B cell (primary cell): ENCODE results near the gene NOXA1. TPM values are rescaled to one million over a fixed set of nuclear protein-coding genes. Genes with fewer than 3 reads are reported as not detected.

Experiments used
- ATAC-seq: fragments of 200-7000 bp; cut with Tn5 transposase; one replicate; pipeline ENCODE4 v1.10.0; 2021; ENCODE audit warnings: low read depth, mild to moderate bottlenecking, moderate number of reproducible peaks, moderate library complexity
- CTCF ChIA-PET: fragments of 350-600 bp; sonication (Branson Sonifier 250); formaldehyde crosslinking; loops from one replicate; lab custom pipeline; 2021; ENCODE audit warnings: antibody characterized with exemption, inconsistent platforms; lab: Charles Lee
- POLR2A ChIA-PET: fragments of 350-600 bp; sonication (Branson Sonifier 250); formaldehyde crosslinking; loops from one replicate; lab custom pipeline; 2021; ENCODE audit warnings: antibody characterized with exemption; lab: Charles Lee
- DNase-seq: peaks from one replicate; pipeline ENCODE4 v3.0.0; 2013
- H2AFZ ChIP-seq: 2 replicates; pipeline ENCODE4 v1.6.1; 2012; ENCODE audit warnings: mild to moderate bottlenecking, low read depth, low read length; ENCODE audit not compliant: insufficient read depth, poor library complexity, severe bottlenecking
- H3K27ac ChIP-seq, 2 donors: 1 replicate in 1 of 2; 2 replicates in 1 of 2; pipeline ENCODE4 v1.5.1; 2012 to 2013; ENCODE audit warnings: low read length in 2 of 2, mild to moderate bottlenecking in 2 of 2, moderate library complexity in 1 of 2
- H3K27me3 ChIP-seq, 4 experiments: fragments of 200-600 bp in 1 of 4; sonication (generic) in 1 of 4; replicated peaks in 1 of 4; 1 replicate in 2 of 4; 2 replicates in 2 of 4; pipeline versions ENCODE4 v1.6.1 to v1.7.0; 2013 to 2016; ENCODE audit warnings: low read length in 3 of 4, mild to moderate bottlenecking in 2 of 4, mixed read lengths in 1 of 4, moderate library complexity in 1 of 4; ENCODE audit not compliant: insufficient read depth in 4 of 4, control insufficient read depth in 3 of 4; ENCODE audit errors: control extremely low read depth in 1 of 4
- H3K36me3 ChIP-seq, 2 experiments: replicated peaks in 1 of 2; 1 replicate in 1 of 2; 2 replicates in 1 of 2; pipeline versions ENCODE4 v1.6.1 to v1.7.1; 2013; ENCODE audit warnings: low read length in 1 of 2; ENCODE audit not compliant: insufficient read depth in 2 of 2, control insufficient read depth in 1 of 2; ENCODE audit errors: control extremely low read depth in 1 of 2, extremely low read depth in 1 of 2
- H3K4me1 ChIP-seq, 2 donors: fragments of 200-600 bp in 1 of 2; sonication (generic) in 1 of 2; 1 replicate in 1 of 2; 2 replicates in 1 of 2; pipeline versions ENCODE4 v1.5.1 to v1.6.1; 2013 to 2017; ENCODE audit warnings: low read length in 2 of 2; ENCODE audit not compliant: control insufficient read depth in 2 of 2, insufficient read depth in 2 of 2
- H3K4me2 ChIP-seq: replicated peaks from 2 replicates; pipeline ENCODE3; 2012; ENCODE audit warnings: mild to moderate bottlenecking, low read depth, low read length; ENCODE audit not compliant: poor library complexity, severe bottlenecking
- H3K4me3 ChIP-seq, 5 experiments: fragments of 200-600 bp in 1 of 5; sonication (generic) in 1 of 5; 1 replicate in 3 of 5; 2 replicates in 2 of 5; pipeline versions ENCODE4 v1.5.1 to v1.7.0; 2011 to 2016; ENCODE audit warnings: low read length in 4 of 5, mild to moderate bottlenecking in 4 of 5, low read depth in 2 of 5, control low read depth in 1 of 5, moderate library complexity in 1 of 5; ENCODE audit not compliant: insufficient read depth in 1 of 5; ENCODE audit errors: control extremely low read depth in 1 of 5, extremely low read depth in 1 of 5
- H3K79me2 ChIP-seq: fragments of 200-600 bp; sonication (generic); one replicate; pipeline ENCODE4 v1.6.0; 2016; ENCODE audit warnings: low read length; ENCODE audit not compliant: control insufficient read depth, insufficient read depth
- H3K9ac ChIP-seq: fragments of 200-600 bp; sonication (generic); 2 replicates; pipeline ENCODE4 v1.6.1; 2017; ENCODE audit warnings: mild to moderate bottlenecking, low read length, moderate library complexity
- H3K9me3 ChIP-seq, 3 donors: one replicate each; pipeline versions ENCODE4 v1.6.1 to v1.7.1; 2013; ENCODE audit warnings: low read length in 2 of 3; ENCODE audit not compliant: control insufficient read depth in 2 of 3, insufficient read depth in 1 of 3; ENCODE audit errors: control extremely low read depth in 1 of 3
- H4K20me1 ChIP-seq: 2 replicates; pipeline ENCODE4 v1.6.0; 2012; ENCODE audit warnings: mild to moderate bottlenecking, low read length; ENCODE audit not compliant: insufficient read depth, control insufficient read depth, poor library complexity, severe bottlenecking
- H3K27ac Mint-ChIP-seq: one replicate; pipeline ENCODE4 v1.8.0; 2021; ENCODE audit warnings: mixed read lengths
- H3K27me3 Mint-ChIP-seq: one replicate; pipeline ENCODE4 v1.8.0; 2021; ENCODE audit warnings: mixed read lengths
- H3K4me1 Mint-ChIP-seq: one replicate; pipeline ENCODE4 v1.8.0; 2021; ENCODE audit warnings: mixed read lengths
- H3K4me3 Mint-ChIP-seq: one replicate; pipeline ENCODE4 v1.8.0; 2021; ENCODE audit warnings: mixed read lengths
- H3K9me3 Mint-ChIP-seq: one replicate; pipeline ENCODE4 v1.8.0; 2022; ENCODE audit warnings: mixed read lengths; ENCODE audit not compliant: insufficient read depth
- EZH2 ChIP-seq: IDR thresholded peaks from 2 replicates; pipeline ENCODE4 v1.6.1; 2012; ENCODE audit warnings: borderline replicate concordance, low read depth, mild to moderate bottlenecking, moderate library complexity, low read length; ENCODE audit not compliant: insufficient read depth, poor library complexity, severe bottlenecking
- WGBS: methylation state at CpG from one replicate; pipeline ENCODE4 v1.1.5; 2013; ENCODE audit warnings: missing lambda C conversion rate; ENCODE audit not compliant: insufficient coverage; 5-methylcytosine and 5-hydroxymethylcytosine counted together
- intact Hi-C: fragments of 100-400 bp; cut with micrococcal nuclease; formaldehyde crosslinking; loops from one replicate; pipeline ENCODE4 v1.10.0; 2022
- polyA plus RNA-seq: library from polyadenylated mRNA; depleted of rRNA; stranded (reverse); fragments of >200 nt; gene quantifications from 2 replicates; pipeline ENCODE4 v1.2.3, GENCODE V29; 2012
- total RNA-seq, 2 donors: library from RNA; stranded (reverse); fragments of 120-200 nt in 1 of 2; gene quantifications; 1 replicate in 1 of 2; 2 replicates in 1 of 2; pipeline versions ENCODE4 v1.2.3 to v1.2.4, GENCODE V29; 2013 to 2022
- TF ChIP-seq, protein P1 (sequence below): fragments of 200-600 bp; IDR thresholded peaks from one replicate; pipeline ENCODE4 v1.8.0; 2022; ENCODE audit warnings: antibody characterized with exemption, mild to moderate bottlenecking

Gene NOXA1
- total and polyA plus RNA-seq, 2 donors (not counting 1 experiment from before 2014, with no cell fraction given): 5.7 to 7.7 TPM

- Histone ChIP-seq H3K9me3 (peaks cover 0 to 2% (median 0%) of the 10 kb centered on the region in 3 donors), H3K36me3 (no peaks in the 10 kb centered on the region), H2AFZ (no peak overlapping the region), H3K27me3 (peaks cover 0 to 8% (median 3%) of the 10 kb centered on the region in 4 experiments), H4K20me1 (no peaks in the 10 kb centered on the region), H3K4me3 (no peak overlapping the region), H3K9ac (no peak overlapping the region), H3K4me1 (peaks cover 18 to 33% of the 10 kb centered on the region in 2 donors), H3K79me2 (no peaks in the 10 kb centered on the region), H3K4me2 (no peak overlapping the region), H3K27ac (no peak overlapping the region)
- WGBS: 98% methylated on average over 24 of the region's 27 CpGs
- CTCF ChIA-PET: interaction anchor here (0.7 to 1.5 kb wide), 2 partner anchors 14 to 146 kb away, joined by 3 to 4 read pairs; partner anchors contain the start of gene NRARP
- POLR2A ChIA-PET: interaction anchor here (0.7 to 1.5 kb wide), 3 partner anchors 11 to 203 kb away, joined by 3 read pairs; partner anchors contain the start of genes EXD3 and NOXA1
- Mint-ChIP-seq H3K27me3 (peaks cover 7% of the 10 kb centered on the region), H3K9me3 (no peaks in the 10 kb centered on the region), H3K4me3 (no peak overlapping the region), H3K27ac (no peak overlapping the region), H3K4me1 (peaks cover 13% of the 10 kb centered on the region)
- DNase-seq: no peak
- TF ChIP-seq EZH2: no peak
- no peak for ATAC-seq
- intact Hi-C loops: no loop called here
These were observed 24.8 kb downstream of the NOXA1 start for GRCh38 chr9:137447722-137448601.

DNA sequence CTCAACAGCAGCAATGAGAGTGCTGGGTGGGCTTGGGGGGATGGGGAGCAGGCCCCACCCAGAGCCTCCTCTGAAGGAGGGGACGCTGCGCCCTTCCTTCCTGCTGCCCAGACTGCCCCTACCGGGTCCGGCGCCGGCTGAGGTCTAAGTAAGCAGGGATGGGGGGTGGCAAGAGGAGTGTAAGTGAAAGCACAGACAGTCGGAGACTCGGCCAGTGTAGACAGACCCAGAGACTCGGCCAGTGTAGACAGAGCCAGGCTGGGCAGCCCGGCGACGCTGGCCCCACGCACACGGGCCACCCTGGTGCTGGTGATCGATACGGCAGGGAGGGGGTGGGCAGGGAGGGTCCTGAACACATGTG is 25.4 kb downstream of the NOXA1 start:
- no peak overlapping the region for H3K4me2 ChIP-seq
- WGBS: 99% methylated on average over 12 of the region's 16 CpGs
- H3K4me1 ChIP-seq: peaks cover 24 to 39% of the 10 kb centered on the region in 2 donors
- Mint-ChIP-seq H3K4me1 (peaks cover 14% of the 10 kb centered on the region), H3K27me3 (peaks cover 5% of the 10 kb centered on the region), H3K4me3 (no peak overlapping the region), H3K9me3 (no peaks in the 10 kb centered on the region), H3K27ac (no peak overlapping the region)
- H3K9me3 ChIP-seq: peaks cover 0 to 4% (median 0%) of the 10 kb centered on the region in 3 donors
- intact Hi-C loops: no loop called here
- H2AFZ ChIP-seq: no peak overlapping the region
- no peaks in the 10 kb centered on the region for H3K36me3 ChIP-seq
- ChIA-PET CTCF (interaction anchor here (1.5 kb wide), 1 partner anchor 13 kb away, joined by 4 read pairs; no protein-coding TSS in a partner anchor), POLR2A (interaction anchor here (1.5 kb wide), 1 partner anchor 26 kb away, joined by 3 read pairs; the partner anchor contains the start of genes EXD3 and NOXA1)
- peaks cover 5% of the 10 kb centered on the region for H4K20me1 ChIP-seq
- no peak overlapping the region for H3K9ac ChIP-seq
- TF ChIP-seq, protein P1, sequence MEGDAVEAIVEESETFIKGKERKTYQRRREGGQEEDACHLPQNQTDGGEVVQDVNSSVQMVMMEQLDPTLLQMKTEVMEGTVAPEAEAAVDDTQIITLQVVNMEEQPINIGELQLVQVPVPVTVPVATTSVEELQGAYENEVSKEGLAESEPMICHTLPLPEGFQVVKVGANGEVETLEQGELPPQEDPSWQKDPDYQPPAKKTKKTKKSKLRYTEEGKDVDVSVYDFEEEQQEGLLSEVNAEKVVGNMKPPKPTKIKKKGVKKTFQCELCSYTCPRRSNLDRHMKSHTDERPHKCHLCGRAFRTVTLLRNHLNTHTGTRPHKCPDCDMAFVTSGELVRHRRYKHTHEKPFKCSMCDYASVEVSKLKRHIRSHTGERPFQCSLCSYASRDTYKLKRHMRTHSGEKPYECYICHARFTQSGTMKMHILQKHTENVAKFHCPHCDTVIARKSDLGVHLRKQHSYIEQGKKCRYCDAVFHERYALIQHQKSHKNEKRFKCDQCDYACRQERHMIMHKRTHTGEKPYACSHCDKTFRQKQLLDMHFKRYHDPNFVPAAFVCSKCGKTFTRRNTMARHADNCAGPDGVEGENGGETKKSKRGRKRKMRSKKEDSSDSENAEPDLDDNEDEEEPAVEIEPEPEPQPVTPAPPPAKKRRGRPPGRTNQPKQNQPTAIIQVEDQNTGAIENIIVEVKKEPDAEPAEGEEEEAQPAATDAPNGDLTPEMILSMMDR: no peak
- no peak for TF ChIP-seq EZH2
- H3K79me2 ChIP-seq: no peaks in the 10 kb centered on the region
- ATAC-seq (no peak), DNase-seq (no peak)
- H3K27me3 ChIP-seq: peaks cover 0 to 8% (median 2%) of the 10 kb centered on the region in 4 experiments
- H3K27ac ChIP-seq: no peak overlapping the region
- no peak overlapping the region for H3K4me3 ChIP-seq
